GM12878 (cell line): ENCODE results near the gene CLCNKB. TPM values are rescaled to one million over a fixed set of nuclear protein-coding genes. Genes with fewer than 3 reads are reported as not detected.
"Not testable (repeated sequence)": the region's sequence is repeated elsewhere in the genome, so short reads cannot be mapped to it uniquely, and the experiment has no call there.

Experiments used
- ATAC-seq: fragments of 200-7000 bp; cut with Tn5 transposase; 3 replicates; pipeline ENCODE4 v1.9.1; 2020; ENCODE audit warnings: mild to moderate bottlenecking, moderate library complexity
- BruUV-seq: library from RNA; stranded (reverse); fragments of 400-500 nt; replicated peaks from 2 replicates; lab custom pipeline; 2021; lab: Mats Ljungman, UMichigan
- CTCF ChIA-PET: fragments of 300-600 bp; sonication (Branson Sonifier 250); formaldehyde crosslinking; extraction: SDS; loops from one replicate; lab custom pipeline; 2021; ENCODE audit warnings: inconsistent platforms; lab: Yijun Ruan, JAX
- POLR2A ChIA-PET: fragments of 350-600 bp; formaldehyde crosslinking; extraction: SDS; loops from one replicate; lab custom pipeline; 2021; ENCODE audit warnings: inconsistent platforms; lab: Charles Lee
- RAD21 ChIA-PET: fragments of 300-600 bp; sonication (Branson Sonifier 250); formaldehyde crosslinking; loops from one replicate; lab custom pipeline; 2023; ENCODE audit warnings: antibody characterized with exemption; ENCODE audit not compliant: unreplicated experiment; lab: Charles Lee
- SMC1A ChIA-PET: fragments of 300-600 bp; sonication (Branson Sonifier 250); formaldehyde crosslinking; loops from one replicate; lab custom pipeline; 2023; ENCODE audit not compliant: unreplicated experiment, uncharacterized antibody; lab: Charles Lee
- DNase-seq: peaks from one replicate; pipeline ENCODE4 v3.0.0-alpha.2; 2011; ENCODE audit warnings: low read depth, low spot score
- FAIRE-seq: peaks from 3 replicates; lab custom pipeline; 2011; peaks lifted over from hg19 to GRCh38; lab: Jason Lieb, UNC
- H2AFZ ChIP-seq: 2 replicates; pipeline ENCODE4 v1.6.0; 2011; ENCODE audit warnings: low read depth, low read length, control low read depth; ENCODE audit not compliant: control insufficient read depth
- H3K27ac ChIP-seq: 2 replicates; pipeline ENCODE4 v1.5.1; 2011; ENCODE audit warnings: control low read depth; ENCODE audit not compliant: control insufficient read depth, insufficient read depth
- H3K27me3 ChIP-seq, 2 experiments: replicated peaks in 1 of 2; 2 replicates each; pipeline versions ENCODE4 v1.6.0 to v1.6.1; 2011; ENCODE audit warnings: low read length in 1 of 2; ENCODE audit not compliant: control insufficient read depth in 2 of 2, insufficient read depth in 2 of 2
- H3K36me3 ChIP-seq, 2 experiments: 2 replicates each; pipeline ENCODE4 v1.5.1; 2011; ENCODE audit warnings: low read length in 1 of 2; ENCODE audit not compliant: control insufficient read depth in 2 of 2, insufficient read depth in 2 of 2
- H3K4me1 ChIP-seq: 2 replicates; pipeline ENCODE4 v1.6.1; 2011; ENCODE audit warnings: mild to moderate bottlenecking, low read length, moderate library complexity, mixed read lengths; ENCODE audit not compliant: control insufficient read depth, insufficient read depth
- H3K4me2 ChIP-seq: 2 replicates; pipeline ENCODE4 v1.6.0; 2011; ENCODE audit warnings: control low read depth; ENCODE audit not compliant: control insufficient read depth, insufficient read depth
- H3K4me3 ChIP-seq: fragments of 200-600 bp; sonication (generic); 2 replicates; pipeline ENCODE4 v1.5.1; 2016
- H3K79me2 ChIP-seq: 2 replicates; pipeline ENCODE4 v1.6.0; 2011; ENCODE audit warnings: low read length; ENCODE audit not compliant: control insufficient read depth, insufficient read depth
- H3K9ac ChIP-seq: 2 replicates; pipeline ENCODE4 v1.8.0; 2011; ENCODE audit warnings: low read length, control low read depth, mixed read lengths; ENCODE audit not compliant: control insufficient read depth, insufficient read depth
- H3K9me3 ChIP-seq: replicated peaks from 3 replicates; pipeline ENCODE4 v1.5.1; 2011; ENCODE audit warnings: mild to moderate bottlenecking, low read length; ENCODE audit not compliant: control insufficient read depth, insufficient read depth
- H4K20me1 ChIP-seq: 2 replicates; pipeline ENCODE4 v1.6.0; 2011; ENCODE audit not compliant: control insufficient read depth, insufficient read depth
- FOXK2 ChIP-seq: fragments of 450-650 bp; IDR thresholded peaks from 2 replicates; pipeline ENCODE4 v1.6.1; 2017; ENCODE audit warnings: mild to moderate bottlenecking, moderate library complexity
- MTA3 ChIP-seq: IDR thresholded peaks from 2 replicates; pipeline ENCODE4 v1.6.1; 2012; ENCODE audit warnings: low read length, inconsistent platforms, borderline replicate concordance
- WGBS: methylation state at CpG from one replicate; pipeline ENCODE4 v1.1.6; 2016; ENCODE audit warnings: low lambda C conversion rate; ENCODE audit not compliant: insufficient replicate concordance, insufficient coverage; ENCODE audit errors: missing lambda C conversion rate; 5-methylcytosine and 5-hydroxymethylcytosine counted together
- in situ Hi-C: fragments of 300-500 bp; cut with MboI; formaldehyde crosslinking; loops from 9 replicates; pipeline ENCODE4 v1.14.3; 2018; ENCODE audit warnings: mixed read lengths
- intact Hi-C: fragments of 100-400 bp; cut with micrococcal nuclease; formaldehyde crosslinking; loops from one replicate; pipeline ENCODE4 v1.14.2; 2022; ENCODE audit not compliant: unreplicated experiment
- polyA plus RNA-seq, 11 experiments: library from polyadenylated mRNA; depleted of rRNA in 4 of 11; unstranded in 6 of 11; stranded (reverse) in 5 of 11; fragments of >200 nt; fragmentation: Nextera tagmentation in 4 of 11; fragmentation: Illumina TruSeq in 1 of 11; extraction: Ambion mirVana in 4 of 11; extraction: Trizol in 1 of 11; gene quantifications; 1 replicate in 1 of 11; 2 replicates in 10 of 11; pipeline versions ENCODE4 v1.2.1 to v1.2.3, GENCODE V29; 2011 to 2016; ENCODE audit warnings: inconsistent platforms in 2 of 11, missing spikeins in 2 of 11, low read depth in 1 of 11
- total RNA-seq, 4 experiments: library from RNA; depleted of rRNA in 3 of 4; stranded (reverse); fragments of >200 nt in 3 of 4; fragmentation: Illumina TruSeq in 1 of 4; extraction: Trizol in 1 of 4; gene quantifications; 2 replicates each; pipeline versions ENCODE4 v1.2.1 to v1.2.3, GENCODE V29; 2013 to 2021
- TF ChIP-seq, protein P1 (sequence below): fragments of 450-650 bp; IDR thresholded peaks from 2 replicates; pipeline ENCODE4 v1.6.1; 2014; ENCODE audit warnings: mild to moderate bottlenecking

CLCNKB gene
- total and polyA plus RNA-seq, 10 of the 15 experiments (the other 5 are each of a cell fraction or from before 2014, with no cell fraction given) = 0.05 TPM; not detected in 9

DNA sequence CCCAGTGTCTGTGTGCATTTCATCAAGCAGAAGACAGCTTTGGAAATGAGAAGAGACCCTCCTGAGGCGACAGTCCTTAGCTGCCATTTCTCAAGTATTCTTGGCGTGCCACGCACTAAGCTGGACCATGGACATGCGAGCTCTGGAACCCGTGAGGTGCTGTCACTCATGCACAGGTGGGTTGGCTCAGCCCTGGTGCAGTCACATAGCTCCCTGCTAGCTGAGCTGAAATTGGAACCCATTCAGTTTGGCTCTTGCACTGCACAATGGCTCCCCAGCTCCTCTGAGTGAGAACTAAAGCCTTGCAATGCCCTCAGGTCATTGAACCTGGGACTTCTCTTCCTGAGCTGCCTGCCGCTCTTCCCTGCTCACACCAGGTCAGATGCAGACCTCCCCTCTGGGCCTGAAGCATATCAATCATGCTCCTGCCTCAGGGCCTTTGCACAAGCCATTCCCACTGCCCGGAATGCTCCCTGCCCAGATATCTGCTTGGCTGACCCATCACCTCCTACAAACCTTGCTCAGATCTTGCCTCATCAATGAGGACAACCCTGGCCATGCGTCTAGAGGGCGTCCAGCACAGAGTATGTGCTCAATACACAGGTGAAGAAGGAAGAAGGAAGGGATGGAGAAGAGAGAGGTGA lies 45.8 kb upstream of the CLCNKB start (continued):
- TF ChIP-seq, protein P1, sequence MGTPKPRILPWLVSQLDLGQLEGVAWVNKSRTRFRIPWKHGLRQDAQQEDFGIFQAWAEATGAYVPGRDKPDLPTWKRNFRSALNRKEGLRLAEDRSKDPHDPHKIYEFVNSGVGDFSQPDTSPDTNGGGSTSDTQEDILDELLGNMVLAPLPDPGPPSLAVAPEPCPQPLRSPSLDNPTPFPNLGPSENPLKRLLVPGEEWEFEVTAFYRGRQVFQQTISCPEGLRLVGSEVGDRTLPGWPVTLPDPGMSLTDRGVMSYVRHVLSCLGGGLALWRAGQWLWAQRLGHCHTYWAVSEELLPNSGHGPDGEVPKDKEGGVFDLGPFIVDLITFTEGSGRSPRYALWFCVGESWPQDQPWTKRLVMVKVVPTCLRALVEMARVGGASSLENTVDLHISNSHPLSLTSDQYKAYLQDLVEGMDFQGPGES = no peak
- TF ChIP-seq FOXK2 = no peak

DNA sequence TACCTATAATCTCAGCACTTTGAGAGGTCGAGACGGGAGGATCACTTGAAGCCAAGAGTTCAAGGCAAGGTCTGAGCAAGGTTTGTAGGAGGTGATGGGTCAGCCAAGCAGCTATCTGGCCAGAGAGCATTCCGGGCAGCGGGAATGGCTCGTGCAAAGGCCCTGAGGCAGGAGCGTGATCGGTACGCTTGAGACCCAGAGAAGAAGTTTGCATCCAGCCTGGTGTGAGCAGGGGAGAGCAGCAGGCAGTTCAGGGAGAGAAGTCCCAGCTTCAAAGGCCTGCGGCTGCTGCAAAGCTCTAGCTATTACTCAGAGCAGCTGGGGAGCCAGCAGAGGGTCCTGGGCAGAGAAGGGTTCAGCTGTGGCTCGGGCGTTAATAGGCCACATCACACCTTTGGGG lies 44.7 kb upstream of the CLCNKB start:
- Histone ChIP-seq H2AFZ (no peak overlapping the region), H4K20me1 (no peaks in the 10 kb centered on the region; the same call in 1 of the 2 replicates), H3K27ac (no peak overlapping the region), H3K4me1 (no peaks in the 10 kb centered on the region), H3K4me3 (no peak overlapping the region), H3K36me3 (no peaks in the 10 kb centered on the region), H3K4me2 (no peak overlapping the region), H3K79me2 (no peaks in the 10 kb centered on the region), H3K27me3 (no peaks in the 10 kb centered on the region), H3K9ac (no peak overlapping the region), H3K9me3 (no peaks in the 10 kb centered on the region)
- FAIRE-seq (no peak), ATAC-seq (no peak), DNase-seq (no peak)
- no peak for TF ChIP-seq MTA3
- intact Hi-C loops = no loop called here
- RAD21 ChIA-PET = no interaction called here
- 30% methylated on average over 6 of the region's 11 CpGs for WGBS
- POLR2A ChIA-PET = no interaction called here
- no TSS peak for BruUV-seq
- in situ Hi-C loops = no loop called here
- CTCF ChIA-PET = interaction anchor here (1.0 to 2.1 kb wide), 2 partner anchors 202 to 208 kb away, joined by 3 to 8 read pairs; no protein-coding TSS in a partner anchor
- SMC1A ChIA-PET = interaction anchor here (2.4 kb wide), 1 partner anchor 183 kb away, joined by 8 read pairs; no protein-coding TSS in a partner anchor

DNA sequence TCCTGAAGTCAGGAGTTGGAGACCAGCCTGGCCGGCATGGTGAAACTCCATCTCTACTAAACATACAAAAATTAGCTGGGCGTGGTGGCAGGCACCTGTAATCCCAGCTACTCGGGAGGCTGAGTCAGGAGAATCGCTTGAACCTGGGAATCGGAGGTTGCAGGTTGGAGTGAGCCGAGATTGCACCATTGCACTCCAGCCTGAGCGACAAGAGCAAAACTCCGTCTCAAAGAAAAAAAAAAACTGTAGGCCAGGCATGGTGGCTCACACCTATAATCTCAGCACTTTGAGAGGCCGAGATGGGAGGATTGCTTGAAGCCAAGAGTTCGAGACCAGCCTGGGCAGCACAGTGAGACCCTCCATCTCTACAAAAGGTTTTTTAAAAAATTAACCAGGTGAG lies 42.3 kb upstream of the CLCNKB start:
- BruUV-seq, in situ Hi-C loops, H3K79me2 ChIP-seq, DNase-seq, H3K9me3 ChIP-seq, H3K27ac ChIP-seq, POLR2A ChIA-PET, H2AFZ ChIP-seq, H3K4me2 ChIP-seq, FAIRE-seq, intact Hi-C loops, H3K36me3 ChIP-seq, H3K4me3 ChIP-seq, ATAC-seq, H4K20me1 ChIP-seq, H3K9ac ChIP-seq, H3K27me3 ChIP-seq: not testable (repeated sequence)
- ChIA-PET SMC1A (interaction anchor here (1.0 to 1.2 kb wide), 2 partner anchors 135 to 186 kb away, joined by 3 read pairs; no protein-coding TSS in a partner anchor), CTCF (interaction anchor here (0.6 to 1.9 kb wide), 3 partner anchors 9 to 210 kb away, joined by 3 to 6 read pairs (median 5); no protein-coding TSS in a partner anchor), RAD21 (interaction anchor here (1.8 kb wide), 1 partner anchor 186 kb away, joined by 5 read pairs; no protein-coding TSS in a partner anchor)
- peaks cover 13% of the 10 kb centered on the region for H3K4me1 ChIP-seq
- 61% methylated on average over 10 of the region's 10 CpGs for WGBS
